Measurements from ENCODE around the gene TFF1. TPM values are rescaled to one million over a fixed set of nuclear protein-coding genes. Genes with fewer than 3 reads are reported as not detected.

Gene TFF1
- total RNA-seq, 1 experiment from 2014 or later = 2.2 TPM

DNA sequence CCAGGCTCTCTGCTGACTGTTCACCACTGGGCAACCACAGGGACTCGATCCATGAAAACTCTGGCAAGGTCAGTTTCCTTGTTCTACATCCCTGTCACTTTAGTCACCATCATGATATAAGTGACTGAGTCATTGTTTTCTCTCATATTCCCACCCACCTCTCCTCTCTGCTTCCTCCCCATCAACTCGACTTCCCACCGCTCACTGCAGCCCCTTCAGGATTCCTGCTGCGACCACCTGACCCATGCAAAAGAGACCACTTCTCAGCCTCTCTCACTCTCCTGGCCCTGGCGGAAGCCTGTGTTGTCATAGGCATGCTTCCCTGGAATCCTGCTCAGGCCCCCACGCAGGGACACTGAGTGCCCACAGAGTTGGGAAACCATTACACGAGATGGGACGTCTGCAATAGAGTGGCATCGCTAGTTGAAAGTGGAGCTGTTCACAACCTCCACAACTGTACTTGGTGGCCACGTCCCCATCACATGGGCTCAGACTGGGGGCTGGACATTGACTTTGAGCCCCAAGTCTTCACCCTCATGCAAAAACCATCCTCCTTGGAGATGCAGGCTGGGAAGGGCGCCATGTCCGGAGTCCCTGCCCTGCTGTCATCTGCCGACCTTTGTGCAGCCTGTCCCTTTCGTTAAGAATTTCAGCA, 13.8 kb downstream of the TFF1 start:
- no peak for DNase-seq
- H3K27ac ChIP-seq = no peak overlapping the region
- TF ChIP-seq EZH2 (IDR thresholded peaks at IDR 0.05; ENCODE audit: low read depth) = no peak
- TF ChIP-seq, protein P1, sequence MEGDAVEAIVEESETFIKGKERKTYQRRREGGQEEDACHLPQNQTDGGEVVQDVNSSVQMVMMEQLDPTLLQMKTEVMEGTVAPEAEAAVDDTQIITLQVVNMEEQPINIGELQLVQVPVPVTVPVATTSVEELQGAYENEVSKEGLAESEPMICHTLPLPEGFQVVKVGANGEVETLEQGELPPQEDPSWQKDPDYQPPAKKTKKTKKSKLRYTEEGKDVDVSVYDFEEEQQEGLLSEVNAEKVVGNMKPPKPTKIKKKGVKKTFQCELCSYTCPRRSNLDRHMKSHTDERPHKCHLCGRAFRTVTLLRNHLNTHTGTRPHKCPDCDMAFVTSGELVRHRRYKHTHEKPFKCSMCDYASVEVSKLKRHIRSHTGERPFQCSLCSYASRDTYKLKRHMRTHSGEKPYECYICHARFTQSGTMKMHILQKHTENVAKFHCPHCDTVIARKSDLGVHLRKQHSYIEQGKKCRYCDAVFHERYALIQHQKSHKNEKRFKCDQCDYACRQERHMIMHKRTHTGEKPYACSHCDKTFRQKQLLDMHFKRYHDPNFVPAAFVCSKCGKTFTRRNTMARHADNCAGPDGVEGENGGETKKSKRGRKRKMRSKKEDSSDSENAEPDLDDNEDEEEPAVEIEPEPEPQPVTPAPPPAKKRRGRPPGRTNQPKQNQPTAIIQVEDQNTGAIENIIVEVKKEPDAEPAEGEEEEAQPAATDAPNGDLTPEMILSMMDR (conservative IDR thresholded peaks at IDR 0.05) = no peak
- peaks cover 10% of the 10 kb centered on the region; the same call in 1 of the 2 replicates for H3K4me1 ChIP-seq (replicated peaks; ENCODE audit: insufficient read depth)
- H3F3A ChIP-seq (ENCODE audit: insufficient read depth, low read depth) = no peaks in the 10 kb centered on the region
- ChIA-PET POLR2A (ENCODE audit: unreplicated experiment) (no interaction called here), CTCF (no interaction called here)
- intact Hi-C loops (cut with micrococcal nuclease; ENCODE audit: unreplicated experiment) = no loop called here
- H3K4me3 ChIP-seq = no peak overlapping the region
- no peaks in the 10 kb centered on the region for H3K27me3 ChIP-seq (ENCODE audit: insufficient read depth, low read depth)
- H3K9me2 ChIP-seq (ENCODE audit: insufficient read depth) = no peaks in the 10 kb centered on the region
- no peaks in the 10 kb centered on the region for H3K9me3 ChIP-seq (ENCODE audit: insufficient read depth, low read depth)
- H3K79me2 ChIP-seq (ENCODE audit: low read depth) = no peaks in the 10 kb centered on the region
- H3K4me2 ChIP-seq = no peak overlapping the region
- BruUV-seq (replicated peaks) = no TSS peak
- no peak overlapping the region for H2AFZ ChIP-seq
- H4K20me1 ChIP-seq (ENCODE audit: insufficient read depth) = no peaks in the 10 kb centered on the region
- no peaks in the 10 kb centered on the region for H3K36me3 ChIP-seq (ENCODE audit: low read depth)

DNA sequence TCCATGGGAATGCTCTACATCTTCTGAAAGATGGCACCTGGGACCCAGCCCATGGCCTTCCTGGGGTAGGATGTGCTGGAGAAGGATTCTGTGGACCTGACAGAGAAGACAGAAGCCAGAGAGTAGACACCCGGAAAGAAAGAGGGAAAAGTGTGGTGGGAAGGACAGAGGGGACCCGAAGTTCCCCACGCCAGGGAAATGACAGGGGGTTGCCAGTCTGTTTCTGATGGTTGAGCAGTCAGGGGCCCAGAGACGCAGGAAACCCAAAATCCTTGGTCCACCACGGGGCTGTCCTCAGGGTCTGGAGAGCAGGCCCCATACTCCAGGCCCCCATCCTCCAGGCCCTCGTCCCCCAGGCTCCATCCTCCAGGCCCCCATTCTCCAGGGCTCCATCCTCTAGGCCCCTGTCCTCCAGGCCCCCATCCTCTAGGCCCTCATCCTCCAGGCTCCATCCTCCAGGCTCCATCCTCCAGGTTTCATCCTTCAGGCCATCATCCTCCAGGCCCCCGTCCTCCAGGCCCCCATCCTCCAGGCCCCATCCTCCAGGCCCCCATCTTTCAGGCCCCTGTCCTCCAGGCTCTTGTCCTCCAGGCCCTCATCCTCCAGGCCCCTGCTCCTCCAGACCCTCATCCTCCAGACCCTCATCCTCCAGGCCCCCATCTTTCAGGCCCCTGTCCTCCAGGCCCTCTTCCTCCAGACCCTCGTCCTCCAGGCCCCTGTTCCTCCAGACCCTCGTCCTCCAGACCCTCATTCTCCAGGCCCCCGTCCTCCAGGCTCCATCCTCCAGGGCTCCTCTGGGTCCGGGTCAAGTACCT, 14.5 kb downstream of the TFF1 start:
- no peaks in the 10 kb centered on the region for H3K9me2 ChIP-seq (ENCODE audit: insufficient read depth)
- H4K20me1 ChIP-seq (ENCODE audit: insufficient read depth) = no peaks in the 10 kb centered on the region
- CTCF ChIA-PET = no interaction called here
- TF ChIP-seq EZH2 (IDR thresholded peaks at IDR 0.05; ENCODE audit: low read depth) = no peak
- TF ChIP-seq, protein P1 (conservative IDR thresholded peaks at IDR 0.05) = no peak
- no peak for DNase-seq
- intact Hi-C loops (cut with micrococcal nuclease; ENCODE audit: unreplicated experiment) = no loop called here
- no peaks in the 10 kb centered on the region for H3K36me3 ChIP-seq (ENCODE audit: low read depth)
- no peaks in the 10 kb centered on the region for H3K27me3 ChIP-seq (ENCODE audit: insufficient read depth, low read depth)
- POLR2A ChIA-PET (ENCODE audit: unreplicated experiment) = no interaction called here
- peak overlapping the region; percentile 45 for H3K27ac ChIP-seq
- no peak overlapping the region for H2AFZ ChIP-seq
- H3K4me2 ChIP-seq = no peak overlapping the region
- no peak overlapping the region for H3K4me3 ChIP-seq
- H3K79me2 ChIP-seq (ENCODE audit: low read depth) = no peaks in the 10 kb centered on the region
- BruUV-seq (replicated peaks) = no TSS peak
- peaks cover 10% of the 10 kb centered on the region; the same call in 1 of the 2 replicates for H3K4me1 ChIP-seq (replicated peaks; ENCODE audit: insufficient read depth)
- no peaks in the 10 kb centered on the region for H3K9me3 ChIP-seq (ENCODE audit: insufficient read depth, low read depth)
- H3F3A ChIP-seq (ENCODE audit: insufficient read depth, low read depth) = no peaks in the 10 kb centered on the region

DNA sequence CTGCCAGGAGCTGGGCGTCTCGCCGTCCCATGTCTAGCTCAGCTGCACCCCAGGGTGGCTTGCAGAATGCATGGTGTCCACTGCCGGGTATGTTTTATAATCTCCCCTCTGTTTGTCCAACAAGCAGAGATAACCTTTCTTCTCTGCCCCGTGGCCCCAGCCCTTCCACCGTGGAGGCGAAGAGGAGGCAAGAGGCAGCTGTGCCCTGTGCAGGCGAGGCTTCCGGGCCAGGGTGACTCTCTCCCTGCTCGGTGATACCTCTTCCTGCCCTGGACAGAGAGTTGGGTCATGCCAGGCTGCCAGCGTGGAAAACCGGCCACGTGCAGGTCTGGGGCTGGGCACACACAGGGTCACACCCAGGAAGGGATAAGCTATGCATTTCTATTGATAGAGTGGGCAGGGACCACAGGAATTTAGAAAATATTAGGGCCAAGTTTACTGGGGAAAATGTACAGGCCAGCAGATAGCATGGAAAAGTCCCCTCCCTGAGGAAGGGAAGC, 15.4 kb downstream of the TFF1 start, which contains the start of gene TFF2:
TFF2 (minus strand) TSS at position 68 of the 500 bp plus-strand sequence; CDS start at position 31, 37 bp downstream.
- no TSS peak for BruUV-seq (replicated peaks)
- no peaks in the 10 kb centered on the region for H3K9me3 ChIP-seq (ENCODE audit: insufficient read depth, low read depth)
- no peaks in the 10 kb centered on the region for H3K27me3 ChIP-seq (ENCODE audit: insufficient read depth, low read depth)
- peak within 1 kb of the TSS; percentile 53 for H3K27ac ChIP-seq
- no peaks in the 10 kb centered on the region for H3F3A ChIP-seq (ENCODE audit: insufficient read depth, low read depth)
- H3K4me2 ChIP-seq = peak within 1 kb of the TSS; percentile 21; the same call in 1 of the 2 replicates
- intact Hi-C loops (cut with micrococcal nuclease; ENCODE audit: unreplicated experiment) = no loop called here
- no peaks in the 10 kb centered on the region for H3K9me2 ChIP-seq (ENCODE audit: insufficient read depth)
- H3K36me3 ChIP-seq (ENCODE audit: low read depth) = no peaks in the 10 kb centered on the region
- H2AFZ ChIP-seq = no peak within 1 kb of the TSS
- no peaks in the 10 kb centered on the region for H3K79me2 ChIP-seq (ENCODE audit: low read depth)
- ChIA-PET POLR2A (ENCODE audit: unreplicated experiment) (no interaction called here), CTCF (no interaction called here)
- H3K4me3 ChIP-seq = no peak within 1 kb of the TSS
- TF ChIP-seq EZH2 (IDR thresholded peaks at IDR 0.05; ENCODE audit: low read depth) = no peak
- TF ChIP-seq, protein P1 (conservative IDR thresholded peaks at IDR 0.05) = no peak
- DNase-seq = peak; percentile 49 to 67
- peaks cover 10% of the 10 kb centered on the region; the same call in 1 of the 2 replicates for H3K4me1 ChIP-seq (replicated peaks; ENCODE audit: insufficient read depth)
- H4K20me1 ChIP-seq (ENCODE audit: insufficient read depth) = no peaks in the 10 kb centered on the region
